Mesodermal cell (in vitro differentiated cells): ENCODE data around the gene UCMA. TPM values are rescaled to one million over a fixed set of nuclear protein-coding genes. Genes with fewer than 3 reads are reported as not detected.
"Not testable (repeated sequence)": the region's sequence is repeated elsewhere in the genome, so short reads cannot be mapped to it uniquely, and the experiment has no call there.

Experiments used
- H3K27ac ChIP-seq: 2 replicates; pipeline ENCODE4 v1.7.0; 2013; ENCODE audit warnings: mild to moderate bottlenecking, low read depth, low read length, moderate library complexity; ENCODE audit not compliant: severe bottlenecking
- H3K36me3 ChIP-seq: 2 replicates; pipeline ENCODE4 v1.7.1; 2013; ENCODE audit warnings: mild to moderate bottlenecking, low read length, moderate library complexity; ENCODE audit not compliant: control insufficient read depth, insufficient read depth
- H3K4me1 ChIP-seq: one replicate; pipeline ENCODE4 v1.7.1; 2013; ENCODE audit warnings: mild to moderate bottlenecking, low read length; ENCODE audit not compliant: insufficient read depth, control insufficient read depth, poor library complexity, severe bottlenecking
- H3K4me3 ChIP-seq: 2 replicates; pipeline ENCODE4 v1.7.0; 2013; ENCODE audit warnings: low read length, control low read depth, mild to moderate bottlenecking; ENCODE audit not compliant: insufficient read depth, poor library complexity, severe bottlenecking; ENCODE audit errors: extremely low read depth
- H3K9me3 ChIP-seq: 2 replicates; pipeline ENCODE4 v1.7.1; 2013; ENCODE audit warnings: mild to moderate bottlenecking, low read length, moderate library complexity; ENCODE audit not compliant: control insufficient read depth
- WGBS, 2 experiments: methylation state at CpG; one replicate each; pipeline ENCODE4 v1.1.5; 2013; ENCODE audit warnings: missing lambda C conversion rate in 2 of 2; ENCODE audit not compliant: insufficient coverage in 2 of 2; 5-methylcytosine and 5-hydroxymethylcytosine counted together
- polyA plus RNA-seq, 2 experiments: library from polyadenylated mRNA; stranded (reverse); fragments of 50-300 nt; gene quantifications; one replicate each; pipeline ENCODE4 v1.2.3, GENCODE V29; 2013

The UCMA gene
- not detected for polyA plus RNA-seq (2013, experiment 1 of 2)
- not detected for polyA plus RNA-seq (2013, experiment 2 of 2)

GRCh38 chr10:13234172-13234571 is at the start of gene UCMA:
Gene UCMA, minus strand, starts transcription at chr10:13234374. Its CDS starts 116 bp downstream, at chr10:13234258.
- Histone ChIP-seq H3K4me1 (no peaks in the 10 kb centered on the region), H3K36me3 (no peaks in the 10 kb centered on the region), H3K27ac (no peak within 1 kb of the TSS), H3K9me3 (no peaks in the 10 kb centered on the region), H3K4me3 (no peak within 1 kb of the TSS)
- WGBS, 2 experiments, result 70 to 78% methylated on average over 6 to 7 of the region's 10 CpGs

- not testable (repeated sequence) for H3K27ac ChIP-seq, H3K9me3 ChIP-seq, H3K4me3 ChIP-seq, H3K4me1 ChIP-seq, H3K36me3 ChIP-seq
- WGBS, 2 experiments, result 88 to 89% methylated on average over 4 of the region's 6 CpGs
Observed at GRCh38 chr10:13282348-13282747, 48.2 kb upstream of the UCMA start.

GRCh38 chr10:13276749-13277365 is 42.7 kb upstream of the UCMA start:
- Histone ChIP-seq H3K36me3 (no peaks in the 10 kb centered on the region), H3K4me1 (no peaks in the 10 kb centered on the region), H3K9me3 (peaks cover 5% of the 10 kb centered on the region), H3K4me3 (no peak overlapping the region), H3K27ac (no peak overlapping the region)
- WGBS, 2 experiments, result 82 to 83% methylated on average over 1 to 2 of the region's 4 CpGs

GRCh38 chr10:13276146-13276545 is 42.0 kb upstream of the UCMA start:
- not testable (repeated sequence) for H3K36me3 ChIP-seq, H3K27ac ChIP-seq, H3K9me3 ChIP-seq, H3K4me1 ChIP-seq, H3K4me3 ChIP-seq
- 100% methylated on average over 2 to 4 of the region's 11 CpGs for WGBS, 2 experiments

GRCh38 chr10:13272164-13272571 is 38.0 kb upstream of the UCMA start:
- no peaks in the 10 kb centered on the region for H3K36me3 ChIP-seq
- H3K4me1 ChIP-seq, result peaks cover 3% of the 10 kb centered on the region
- WGBS, 2 experiments, result 91% methylated on average over 10 to 12 of the region's 12 CpGs
- H3K27ac ChIP-seq, result no peak overlapping the region
- H3K9me3 ChIP-seq, result peaks cover 5% of the 10 kb centered on the region
- no peak overlapping the region for H3K4me3 ChIP-seq

GRCh38 chr10:13271552-13272163 is 37.5 kb upstream of the UCMA start:
- Histone ChIP-seq H3K36me3 (no peaks in the 10 kb centered on the region), H3K4me1 (peaks cover 3% of the 10 kb centered on the region), H3K9me3 (peaks cover 5% of the 10 kb centered on the region), H3K4me3 (no peak overlapping the region), H3K27ac (no peak overlapping the region)
- WGBS, 2 experiments, result 28 to 32% methylated on average over 4 of the region's 14 CpGs

GRCh38 chr10:13270877-13271551 is 36.8 kb upstream of the UCMA start:
- no peak overlapping the region for H3K27ac ChIP-seq
- no peaks in the 10 kb centered on the region for H3K36me3 ChIP-seq
- peaks cover 3% of the 10 kb centered on the region for H3K4me1 ChIP-seq
- peaks cover 3% of the 10 kb centered on the region for H3K9me3 ChIP-seq
- 85 to 96% methylated on average over 6 to 8 of the region's 9 CpGs for WGBS, 2 experiments
- no peak overlapping the region for H3K4me3 ChIP-seq

GRCh38 chr10:13268841-13269240 is 34.7 kb upstream of the UCMA start:
- H3K4me1 ChIP-seq, result peaks cover 3% of the 10 kb centered on the region
- H3K27ac ChIP-seq, result no peak overlapping the region
- H3K9me3 ChIP-seq, result no peaks in the 10 kb centered on the region
- H3K36me3 ChIP-seq, result no peaks in the 10 kb centered on the region
- no peak overlapping the region for H3K4me3 ChIP-seq
- WGBS, 2 experiments, result 60 to 90% methylated on average over 1 to 2 of the region's 3 CpGs

GRCh38 chr10:13268310-13268709 is 34.1 kb upstream of the UCMA start:
- Histone ChIP-seq H3K36me3 (no peaks in the 10 kb centered on the region), H3K4me3 (no peak overlapping the region), H3K4me1 (peaks cover 3% of the 10 kb centered on the region), H3K27ac (no peak overlapping the region), H3K9me3 (no peaks in the 10 kb centered on the region)
- 93 to 100% methylated on average over 1 to 3 of the region's 4 CpGs for WGBS, 2 experiments

- Histone ChIP-seq H3K4me3 (no peak overlapping the region), H3K27ac (no peak overlapping the region)
- 95% methylated on average over 6 of the region's 7 CpGs; no CpG with 5 or more reads in 1 of the 2 experiments for WGBS, 2 experiments
Observed at GRCh38 chr10:13263591-13263990, 29.4 kb upstream of the UCMA start.

GRCh38 chr10:13262433-13262832 is 28.3 kb upstream of the UCMA start:
- Histone ChIP-seq H3K4me1 (no peaks in the 10 kb centered on the region), H3K4me3 (no peak overlapping the region), H3K36me3 (no peaks in the 10 kb centered on the region), H3K9me3 (no peaks in the 10 kb centered on the region), H3K27ac (no peak overlapping the region)
- WGBS, 2 experiments, result 63 to 100% methylated on average over 1 of the region's 1 CpG

More at GRCh38 chr10:13263591-13263990, 29.4 kb upstream of the UCMA start:
- Histone ChIP-seq H3K36me3 (no peaks in the 10 kb centered on the region), H3K9me3 (no peaks in the 10 kb centered on the region), H3K4me1 (no peaks in the 10 kb centered on the region)
